T-cell (primary cell): Measurements from ENCODE around the gene PPM1B. TPM values are rescaled to one million over a fixed set of nuclear protein-coding genes. Genes with fewer than 3 reads are reported as not detected.

Experiments used
- ATAC-seq, 4 experiments: fragments of 200-7000 bp in 3 of 4; fragments of 150-1000 bp in 1 of 4; cut with Tn5 transposase; replicated peaks in 1 of 4; 1 replicate in 3 of 4; 2 replicates in 1 of 4; pipeline ENCODE4 v1.10.0; 2021; ENCODE audit warnings: moderate library complexity in 3 of 4, mild to moderate bottlenecking in 2 of 4, moderate number of reproducible peaks in 1 of 4
- CTCF ChIA-PET, 2 donors: fragments of 300-600 bp; sonication (Branson Sonifier 250); formaldehyde crosslinking; loops; one replicate each; lab custom pipeline; 2022; ENCODE audit warnings: antibody characterized with exemption in 2 of 2; lab: Charles Lee
- POLR2A ChIA-PET, 2 donors: fragments of 300-600 bp; sonication (Branson Sonifier 250); formaldehyde crosslinking; loops; one replicate each; lab custom pipeline; 2022; ENCODE audit warnings: antibody characterized with exemption in 2 of 2; lab: Charles Lee
- DNase-seq, 35 experiments: peaks; one replicate each; pipeline versions ENCODE4 v3.0.0 to v3.0.0-alpha.2; 2013 to 2023
- H3K27ac ChIP-seq: one replicate; pipeline ENCODE4 v1.5.1; 2013; ENCODE audit warnings: low read length
- H3K27me3 ChIP-seq, 2 experiments: replicated peaks in 1 of 2; 1 replicate in 1 of 2; 2 replicates in 1 of 2; pipeline versions ENCODE4 v1.6.1 to v1.7.0; 2013; ENCODE audit warnings: low read length in 1 of 2, mixed read lengths in 1 of 2; ENCODE audit not compliant: control insufficient read depth in 2 of 2, insufficient read depth in 2 of 2; ENCODE audit errors: extremely low read depth in 1 of 2
- H3K36me3 ChIP-seq, 2 donors: 1 replicate in 1 of 2; 2 replicates in 1 of 2; pipeline versions ENCODE4 v1.6.1 to v1.7.0; 2013; ENCODE audit warnings: low read length in 1 of 2; ENCODE audit not compliant: control insufficient read depth in 2 of 2, insufficient read depth in 1 of 2; ENCODE audit errors: extremely low read depth in 1 of 2
- H3K4me1 ChIP-seq, 2 experiments: 1 replicate in 1 of 2; 2 replicates in 1 of 2; pipeline versions ENCODE4 v1.6.1 to v1.7.0; 2013; ENCODE audit warnings: low read length in 2 of 2, mixed read lengths in 1 of 2; ENCODE audit not compliant: insufficient read depth in 2 of 2, control insufficient read depth in 1 of 2; ENCODE audit errors: extremely low read depth in 1 of 2
- H3K4me3 ChIP-seq, 2 donors: 1 replicate in 1 of 2; 2 replicates in 1 of 2; pipeline versions ENCODE4 v1.5.1 to v1.7.0; 2013; ENCODE audit warnings: mild to moderate bottlenecking in 2 of 2, low read length in 1 of 2, moderate library complexity in 1 of 2; ENCODE audit not compliant: control insufficient read depth in 1 of 2; ENCODE audit errors: extremely low read depth in 1 of 2
- H3K9me3 ChIP-seq: 2 replicates; pipeline ENCODE4 v1.7.0; 2013
- H3K27ac Mint-ChIP-seq, 2 donors: one replicate each; pipeline ENCODE4 v1.8.0; 2020 to 2021; ENCODE audit warnings: mild to moderate bottlenecking in 2 of 2, mixed read lengths in 2 of 2
- H3K27me3 Mint-ChIP-seq, 2 donors: one replicate each; pipeline ENCODE4 v1.8.0; 2021 to 2022; ENCODE audit warnings: mixed read lengths in 2 of 2
- H3K36me3 Mint-ChIP-seq: one replicate; pipeline ENCODE4 v1.8.0; 2021; ENCODE audit warnings: mixed read lengths
- H3K4me1 Mint-ChIP-seq, 3 donors: one replicate each; pipeline ENCODE4 v1.8.0; 2020 to 2022; ENCODE audit warnings: mixed read lengths in 3 of 3, mild to moderate bottlenecking in 1 of 3
- H3K4me3 Mint-ChIP-seq, 3 donors: one replicate each; pipeline ENCODE4 v1.8.0; 2020 to 2022; ENCODE audit warnings: mild to moderate bottlenecking in 3 of 3, mixed read lengths in 3 of 3, moderate library complexity in 3 of 3
- H3K9me3 Mint-ChIP-seq, 3 donors: one replicate each; pipeline ENCODE4 v1.8.0; 2020 to 2022; ENCODE audit warnings: mixed read lengths in 3 of 3
- WGBS: methylation state at CpG from one replicate; pipeline ENCODE4 v1.1.5; 2013; ENCODE audit warnings: missing lambda C conversion rate; ENCODE audit not compliant: insufficient coverage; 5-methylcytosine and 5-hydroxymethylcytosine counted together
- total RNA-seq, 35 experiments: library from RNA in 6 of 35; stranded (reverse) in 6 of 35; fragments of 120-200 nt in 1 of 35; gene quantifications; one replicate each; pipeline versions ENCODE4 v1.2.1 to v1.2.4 and lab custom pipeline; 2013 to 2026

The PPM1B gene
- 10 to 100 TPM; 58.9 to 78.7 (median 70.3) TPM for total RNA-seq
- 74.4 TPM for total RNA-seq (2013)
- 21.1 to 56.1 (median 29.7) reads per million in 29 experiments for total RNA-seq (lab: John Stamatoyannopoulos, UW)

DNA sequence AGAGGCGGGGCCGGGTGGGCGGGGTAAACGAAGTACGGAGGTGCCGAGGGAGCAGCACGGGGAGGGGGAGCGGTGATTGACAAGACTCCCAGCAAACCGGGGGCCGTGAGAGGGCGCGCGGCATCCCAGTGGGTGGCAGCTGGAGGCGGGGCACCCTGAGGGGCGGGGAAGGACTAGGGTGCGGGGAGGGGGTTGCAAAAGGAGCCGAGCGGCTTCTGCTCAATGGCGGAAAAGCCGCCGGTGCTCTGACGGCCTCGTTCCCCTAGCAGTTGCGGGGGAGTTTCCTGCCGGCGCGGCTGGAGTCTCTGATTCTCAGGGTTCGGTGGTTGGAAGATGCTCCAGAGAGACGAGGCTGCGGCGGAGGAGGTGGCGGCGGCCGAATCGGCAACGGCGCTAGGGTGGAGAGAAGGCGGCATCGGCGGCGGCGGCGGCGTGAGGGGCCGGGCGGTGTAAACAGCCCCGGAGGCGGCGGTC lies at the start of gene PPM1B:
Gene PPM1B (plus strand): TSS at position 195 of the 474 bp plus-strand sequence. CDS start 32,325 bp downstream, outside the sequence.
- DNase-seq (peak in 28 of 35 experiments; percentile 98 to 100 (median 100)), ATAC-seq (peak; percentile 73 to 80 (median 74))
- Histone ChIP-seq H3K27me3 (no peaks in the 10 kb centered on the region), H3K36me3 (no peaks in the 10 kb centered on the region), H3K27ac (peak within 1 kb of the TSS; percentile 98), H3K4me1 (peaks cover 14 to 22% of the 10 kb centered on the region in 2 experiments), H3K9me3 (no peaks in the 10 kb centered on the region), H3K4me3 (peak within 1 kb of the TSS; percentile 88 to 96)
- no peaks in the 10 kb centered on the region for H3K27me3 Mint-ChIP-seq
- H3K27ac Mint-ChIP-seq: peak within 1 kb of the TSS; percentile 100
- H3K4me3 Mint-ChIP-seq: peak within 1 kb of the TSS; percentile 92 to 98 (median 95)
- POLR2A ChIA-PET: interaction anchor here (0.6 to 2.5 kb wide), 7 partner anchors 10 to 646 kb away, joined by 3 to 24 read pairs (median 4); partner anchors contain the start of genes CAMKMT (in 1 of the 2) and PREPL (in 1 of the 2)
- H3K4me1 Mint-ChIP-seq: peaks cover 45 to 46% (median 46%) of the 10 kb centered on the region in 3 donors
- peaks cover 0 to 5% (median 5%) of the 10 kb centered on the region in 3 donors for H3K9me3 Mint-ChIP-seq
- WGBS: under 1% methylated on average over 47 of the region's 49 CpGs
- CTCF ChIA-PET: interaction anchor here in 1 of 2 donors (0.6 to 1.1 kb wide), 2 partner anchors 190 to 193 kb away, joined by 3 to 4 read pairs; partner anchors contain the start of genes CAMKMT and PREPL
- no peaks in the 10 kb centered on the region for H3K36me3 Mint-ChIP-seq

DNA sequence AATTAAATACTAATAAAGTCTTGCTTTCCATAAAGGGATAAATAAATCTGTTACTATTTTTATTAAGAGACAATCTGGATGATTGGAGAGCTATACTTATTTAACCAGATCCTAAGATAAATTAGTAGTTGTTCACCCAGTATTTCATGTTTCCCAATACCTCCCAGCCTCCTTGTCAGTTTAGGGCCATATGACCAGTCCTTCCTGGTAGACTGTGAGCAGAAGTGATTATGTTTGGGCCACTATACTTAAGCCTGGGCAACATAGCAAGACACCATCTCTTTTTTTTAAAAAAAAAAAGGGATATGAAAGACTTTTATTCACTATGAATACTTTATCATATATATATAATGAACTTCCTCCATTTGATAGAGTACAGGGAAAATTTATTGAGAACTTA lies 48.8 kb upstream of the PPM1B start:
- H3K36me3 Mint-ChIP-seq: no peaks in the 10 kb centered on the region
- Histone ChIP-seq H3K9me3 (no peaks in the 10 kb centered on the region), H3K4me1 (peaks cover 6 to 21% of the 10 kb centered on the region in 2 experiments), H3K36me3 (no peaks in the 10 kb centered on the region), H3K27ac (no peak overlapping the region), H3K27me3 (no peaks in the 10 kb centered on the region), H3K4me3 (no peak overlapping the region)
- no peaks in the 10 kb centered on the region for H3K9me3 Mint-ChIP-seq
- no peak overlapping the region for H3K4me3 Mint-ChIP-seq
- peaks cover 6 to 19% (median 17%) of the 10 kb centered on the region in 3 donors for H3K4me1 Mint-ChIP-seq
- H3K27ac Mint-ChIP-seq: no peak overlapping the region
- ATAC-seq (no peak), DNase-seq (no peak)
- CTCF ChIA-PET: no interaction called here
- POLR2A ChIA-PET: no interaction called here
- H3K27me3 Mint-ChIP-seq: no peaks in the 10 kb centered on the region

DNA sequence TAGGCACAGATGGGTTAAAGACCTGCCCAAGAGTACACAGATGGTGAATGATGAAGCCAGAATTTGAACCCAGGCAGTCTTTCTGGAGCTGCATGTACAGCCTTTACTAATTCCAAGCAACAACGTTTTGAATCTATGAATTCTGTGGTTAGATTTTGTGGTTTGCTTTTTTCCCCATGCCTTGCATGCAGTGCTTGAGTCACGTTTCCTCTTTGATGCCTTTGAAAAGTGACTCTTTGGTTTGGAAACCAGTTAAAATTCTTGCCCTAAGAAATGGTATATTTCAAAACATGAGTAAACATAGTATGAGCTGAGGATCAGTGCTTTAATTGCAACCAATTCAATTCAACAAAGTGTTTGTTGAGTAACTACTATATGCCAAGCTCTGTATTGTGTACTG lies 48.2 kb upstream of the PPM1B start:
- H3K36me3 Mint-ChIP-seq: no peaks in the 10 kb centered on the region
- ChIA-PET CTCF (no interaction called here), POLR2A (no interaction called here)
- H3K4me1 Mint-ChIP-seq: peaks cover 6 to 19% (median 17%) of the 10 kb centered on the region in 3 donors
- Histone ChIP-seq H3K36me3 (no peaks in the 10 kb centered on the region), H3K4me3 (no peak overlapping the region), H3K27me3 (peaks cover 0 to 5% of the 10 kb centered on the region in 2 experiments), H3K27ac (no peak overlapping the region), H3K4me1 (peaks cover 6 to 21% of the 10 kb centered on the region in 2 experiments), H3K9me3 (no peaks in the 10 kb centered on the region)
- H3K4me3 Mint-ChIP-seq: no peak overlapping the region
- no peak overlapping the region for H3K27ac Mint-ChIP-seq
- no peaks in the 10 kb centered on the region for H3K27me3 Mint-ChIP-seq
- DNase-seq (peak in 5 of 35 experiments; percentile 4 to 59 (median 8)), ATAC-seq (peak; percentile 78 to 91 (median 87))
- WGBS: no CpG with 5 or more reads among the region's 2 CpGs
- no peaks in the 10 kb centered on the region for H3K9me3 Mint-ChIP-seq

DNA sequence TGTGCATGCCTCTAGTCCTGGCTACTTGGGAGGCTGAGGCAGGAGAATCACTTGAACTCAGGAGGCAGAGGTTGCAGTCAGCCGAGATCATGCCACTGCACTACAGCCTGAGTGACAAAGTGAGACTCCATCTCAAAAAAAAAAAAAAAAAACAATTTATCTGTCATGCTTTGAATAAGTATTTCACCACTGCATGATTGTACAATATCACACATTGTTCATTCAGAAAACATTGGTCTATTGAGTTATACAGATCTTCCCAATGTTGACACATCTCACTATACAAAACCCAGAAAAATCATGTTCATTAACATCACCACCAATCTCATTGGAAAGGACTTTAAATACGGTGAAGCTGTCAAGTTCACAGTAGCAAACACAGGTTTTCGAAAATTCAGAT lies 46.8 kb upstream of the PPM1B start:
- no peak for ATAC-seq
- POLR2A ChIA-PET: no interaction called here
- H3K27ac ChIP-seq: no peak overlapping the region
- H3K27me3 ChIP-seq: peaks cover 0 to 6% of the 10 kb centered on the region in 2 experiments
- H3K9me3 ChIP-seq: no peaks in the 10 kb centered on the region
- H3K36me3 ChIP-seq: no peaks in the 10 kb centered on the region
- WGBS: 85% methylated on average over 3 of the region's 3 CpGs
- H3K4me1 Mint-ChIP-seq: peaks cover 6 to 19% (median 17%) of the 10 kb centered on the region in 3 donors
- DNase-seq: no peak
- no peak overlapping the region for H3K4me3 ChIP-seq
- no peak overlapping the region for H3K4me3 Mint-ChIP-seq
- H3K27ac Mint-ChIP-seq: no peak overlapping the region
- H3K4me1 ChIP-seq: peaks cover 6 to 21% of the 10 kb centered on the region in 2 experiments
- CTCF ChIA-PET: no interaction called here
- no peaks in the 10 kb centered on the region for H3K9me3 Mint-ChIP-seq
- H3K36me3 Mint-ChIP-seq: no peaks in the 10 kb centered on the region
- H3K27me3 Mint-ChIP-seq: no peaks in the 10 kb centered on the region

DNA sequence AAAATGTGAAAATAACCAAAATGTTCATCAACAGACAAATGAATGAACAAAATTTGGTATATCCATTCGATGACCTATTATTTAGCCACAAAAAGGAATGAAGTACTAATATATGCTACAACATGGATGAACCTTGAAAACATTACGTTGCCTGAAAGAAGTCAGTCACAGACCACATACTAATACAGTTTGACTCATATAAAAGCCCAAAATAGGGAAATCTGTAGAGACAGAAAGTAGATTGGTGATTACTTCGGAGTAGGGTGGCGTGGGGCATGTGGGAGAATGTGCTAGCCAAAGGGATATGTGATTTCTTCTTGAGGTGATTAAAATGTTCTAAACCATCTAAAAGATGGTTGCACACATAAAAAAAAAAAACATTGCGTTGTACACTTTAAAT lies 44.2 kb upstream of the PPM1B start:
- Histone ChIP-seq H3K27me3 (peaks cover 0 to 6% of the 10 kb centered on the region in 2 experiments), H3K9me3 (no peaks in the 10 kb centered on the region), H3K4me3 (no peak overlapping the region), H3K27ac (no peak overlapping the region), H3K36me3 (no peaks in the 10 kb centered on the region), H3K4me1 (peaks cover 6 to 17% of the 10 kb centered on the region in 2 experiments)
- Mint-ChIP-seq H3K27ac (no peak overlapping the region), H3K36me3 (no peaks in the 10 kb centered on the region), H3K27me3 (no peaks in the 10 kb centered on the region), H3K4me1 (peaks cover 6 to 15% (median 12%) of the 10 kb centered on the region in 3 donors), H3K4me3 (no peak overlapping the region), H3K9me3 (no peaks in the 10 kb centered on the region)
- no peak for DNase-seq
- no peak for ATAC-seq
- ChIA-PET POLR2A (no interaction called here), CTCF (interaction anchor here in 1 of 2 donors (0.7 kb wide), 1 partner anchor 279 kb away, joined by 3 read pairs; no protein-coding TSS in a partner anchor)
- WGBS: no CpG with 5 or more reads among the region's 5 CpGs

DNA sequence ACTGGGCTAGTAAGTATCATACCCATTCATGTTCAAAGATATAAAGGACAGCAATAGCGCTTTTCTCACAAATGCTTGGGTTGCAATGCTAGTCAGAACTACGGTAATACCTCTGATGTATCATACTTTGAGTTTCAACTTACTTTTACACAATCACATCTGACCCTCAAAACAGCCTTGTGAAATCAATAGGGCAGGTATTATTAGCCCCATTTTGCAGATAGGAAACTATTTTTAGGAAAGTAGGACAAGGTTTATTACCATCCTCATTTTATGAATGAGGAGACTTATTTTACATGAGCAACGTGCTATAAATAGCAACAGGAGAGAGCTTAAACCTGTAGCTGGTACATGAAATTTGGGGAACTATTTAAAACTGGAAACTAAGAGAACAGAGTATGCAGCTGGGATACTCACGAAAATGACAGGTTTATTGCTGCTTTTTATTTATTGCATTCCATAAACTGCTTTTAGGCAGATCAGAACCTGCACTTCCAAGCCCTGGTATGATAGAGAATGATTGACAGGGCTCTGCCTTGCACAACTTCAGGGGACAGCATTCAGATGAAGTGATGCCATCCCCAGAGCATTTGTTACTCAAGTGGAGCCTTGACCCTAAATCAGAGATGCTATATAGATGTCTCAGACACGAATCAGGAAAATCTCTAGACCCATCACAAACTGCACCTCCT lies 42.4 kb upstream of the PPM1B start:
- no peak for ATAC-seq
- CTCF ChIA-PET: no interaction called here
- WGBS: 67% methylated on average over 1 of the region's 5 CpGs

More for the DNA sequence above, 42.4 kb upstream of the PPM1B start:
- Histone ChIP-seq H3K9me3 (no peaks in the 10 kb centered on the region), H3K4me1 (peaks cover 0 to 1% of the 10 kb centered on the region in 2 experiments), H3K36me3 (no peaks in the 10 kb centered on the region), H3K27me3 (peaks cover 0 to 6% of the 10 kb centered on the region in 2 experiments), H3K4me3 (no peak overlapping the region), H3K27ac (no peak overlapping the region)
- peaks cover 0 to 3% (median 1%) of the 10 kb centered on the region in 3 donors for H3K9me3 Mint-ChIP-seq
- H3K4me3 Mint-ChIP-seq: no peak overlapping the region
- H3K36me3 Mint-ChIP-seq: no peaks in the 10 kb centered on the region
- H3K4me1 Mint-ChIP-seq: peaks cover 0 to 5% (median 3%) of the 10 kb centered on the region in 3 donors
- no peak for DNase-seq
- POLR2A ChIA-PET: no interaction called here
- no peaks in the 10 kb centered on the region for H3K27me3 Mint-ChIP-seq
- H3K27ac Mint-ChIP-seq: no peak overlapping the region
